Choroid plexus epithelial cell (primary cell): ENCODE data around the gene USF3.

Experiments
- DNase-seq: peaks from one replicate; pipeline ENCODE4 v3.0.0-alpha.2; 2010; ENCODE audit warnings: low read depth
- H3K4me3 ChIP-seq: 2 replicates; pipeline ENCODE4 v1.5.1; 2011; ENCODE audit warnings: low read depth, mild to moderate bottlenecking, control low read depth, low read length, moderate library complexity
- TF ChIP-seq, protein P1 (sequence below): conservative IDR thresholded peaks from 2 replicates; pipeline ENCODE4 v1.5.1; 2011; ENCODE audit warnings: low read depth, mild to moderate bottlenecking, control low read depth, inconsistent platforms, low read length, moderate library complexity

The USF3 gene

DNA sequence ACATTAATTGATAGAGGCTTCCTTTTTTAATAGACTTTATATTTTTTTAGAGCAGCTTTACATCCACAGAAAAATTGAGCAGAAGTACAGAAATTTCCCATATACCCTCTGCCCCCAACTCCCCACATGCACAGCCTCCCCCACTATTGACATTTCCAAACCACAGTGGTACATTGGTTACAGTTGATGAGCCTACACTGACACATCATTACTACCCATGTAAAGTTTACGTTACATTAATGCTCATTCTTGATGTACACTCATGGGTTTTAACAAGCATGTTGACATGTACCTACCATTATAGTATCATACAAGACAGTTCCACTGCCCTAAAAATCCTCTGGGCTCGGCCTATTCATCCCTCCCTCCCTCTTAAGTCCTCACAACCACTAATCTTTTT lies 78.7 kb downstream of the USF3 start:
- H3K4me3 ChIP-seq = no peak overlapping the region
- TF ChIP-seq, protein P1, sequence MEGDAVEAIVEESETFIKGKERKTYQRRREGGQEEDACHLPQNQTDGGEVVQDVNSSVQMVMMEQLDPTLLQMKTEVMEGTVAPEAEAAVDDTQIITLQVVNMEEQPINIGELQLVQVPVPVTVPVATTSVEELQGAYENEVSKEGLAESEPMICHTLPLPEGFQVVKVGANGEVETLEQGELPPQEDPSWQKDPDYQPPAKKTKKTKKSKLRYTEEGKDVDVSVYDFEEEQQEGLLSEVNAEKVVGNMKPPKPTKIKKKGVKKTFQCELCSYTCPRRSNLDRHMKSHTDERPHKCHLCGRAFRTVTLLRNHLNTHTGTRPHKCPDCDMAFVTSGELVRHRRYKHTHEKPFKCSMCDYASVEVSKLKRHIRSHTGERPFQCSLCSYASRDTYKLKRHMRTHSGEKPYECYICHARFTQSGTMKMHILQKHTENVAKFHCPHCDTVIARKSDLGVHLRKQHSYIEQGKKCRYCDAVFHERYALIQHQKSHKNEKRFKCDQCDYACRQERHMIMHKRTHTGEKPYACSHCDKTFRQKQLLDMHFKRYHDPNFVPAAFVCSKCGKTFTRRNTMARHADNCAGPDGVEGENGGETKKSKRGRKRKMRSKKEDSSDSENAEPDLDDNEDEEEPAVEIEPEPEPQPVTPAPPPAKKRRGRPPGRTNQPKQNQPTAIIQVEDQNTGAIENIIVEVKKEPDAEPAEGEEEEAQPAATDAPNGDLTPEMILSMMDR = no peak
- DNase-seq = no peak

DNA sequence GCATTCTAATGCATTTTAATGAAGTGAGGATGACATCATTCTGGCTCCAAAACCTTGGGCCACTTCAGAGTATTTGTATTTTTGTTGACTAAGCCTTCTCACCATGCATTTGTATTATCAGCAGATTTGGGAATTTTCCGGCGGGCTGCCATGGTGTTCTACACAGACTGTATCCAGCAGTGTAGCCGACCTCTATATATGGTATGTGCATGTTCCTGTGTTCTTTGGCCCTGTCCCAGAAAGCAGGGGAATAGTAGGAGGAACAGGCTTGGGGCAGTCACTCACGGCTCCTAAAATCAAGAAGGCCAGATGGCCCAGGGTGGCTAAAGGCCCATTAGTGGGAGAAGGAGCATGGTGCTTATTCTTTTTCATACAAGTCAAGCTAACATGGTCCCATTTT lies 80.5 kb downstream of the USF3 start:
- TF ChIP-seq, protein P1 = no peak
- DNase-seq = peak; percentile 34
- H3K4me3 ChIP-seq = no peak overlapping the region

DNA sequence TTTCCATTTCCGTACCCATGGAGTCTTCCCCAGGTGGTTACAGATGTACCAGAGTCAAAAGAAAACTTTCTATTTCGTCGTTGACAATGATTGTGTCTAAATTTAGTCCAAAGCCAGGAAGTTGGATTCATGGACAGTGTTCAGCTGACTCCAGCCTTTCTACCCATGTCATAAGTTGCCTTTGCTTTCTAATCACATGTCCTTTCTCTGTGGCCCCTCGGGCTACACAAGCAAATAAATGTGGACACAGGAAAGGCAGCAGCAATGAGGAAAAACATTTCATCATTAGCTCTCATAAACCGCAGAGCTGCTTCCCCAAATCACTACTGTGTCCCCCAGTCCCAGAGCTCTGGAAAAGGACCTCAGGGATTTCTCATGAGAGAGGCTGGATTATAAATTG lies 82.0 kb downstream of the USF3 start:
- DNase-seq = peak; percentile 19
- H3K4me3 ChIP-seq = no peak overlapping the region
- TF ChIP-seq, protein P1 = no peak

DNA sequence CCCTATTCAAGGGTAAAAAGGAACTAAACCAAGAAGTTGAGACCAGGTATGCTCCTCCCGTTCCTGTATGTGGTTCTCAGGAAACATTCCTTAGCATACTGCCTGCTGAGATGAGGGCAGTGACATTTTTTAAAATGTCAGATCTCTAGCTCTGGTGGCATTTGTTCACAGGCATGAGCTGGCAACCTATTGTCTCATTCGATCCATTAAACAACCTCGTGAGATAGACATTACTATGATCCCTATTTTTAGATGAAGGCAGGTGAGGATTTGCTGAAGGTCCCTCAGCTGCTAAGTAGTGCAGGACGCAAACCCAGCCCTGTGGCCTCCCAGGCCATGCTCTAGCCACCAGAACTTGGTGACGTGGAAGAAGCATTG lies 89.2 kb downstream of the USF3 start:
- TF ChIP-seq, protein P1 = no peak
- H3K4me3 ChIP-seq = no peak overlapping the region
- no peak for DNase-seq

DNA sequence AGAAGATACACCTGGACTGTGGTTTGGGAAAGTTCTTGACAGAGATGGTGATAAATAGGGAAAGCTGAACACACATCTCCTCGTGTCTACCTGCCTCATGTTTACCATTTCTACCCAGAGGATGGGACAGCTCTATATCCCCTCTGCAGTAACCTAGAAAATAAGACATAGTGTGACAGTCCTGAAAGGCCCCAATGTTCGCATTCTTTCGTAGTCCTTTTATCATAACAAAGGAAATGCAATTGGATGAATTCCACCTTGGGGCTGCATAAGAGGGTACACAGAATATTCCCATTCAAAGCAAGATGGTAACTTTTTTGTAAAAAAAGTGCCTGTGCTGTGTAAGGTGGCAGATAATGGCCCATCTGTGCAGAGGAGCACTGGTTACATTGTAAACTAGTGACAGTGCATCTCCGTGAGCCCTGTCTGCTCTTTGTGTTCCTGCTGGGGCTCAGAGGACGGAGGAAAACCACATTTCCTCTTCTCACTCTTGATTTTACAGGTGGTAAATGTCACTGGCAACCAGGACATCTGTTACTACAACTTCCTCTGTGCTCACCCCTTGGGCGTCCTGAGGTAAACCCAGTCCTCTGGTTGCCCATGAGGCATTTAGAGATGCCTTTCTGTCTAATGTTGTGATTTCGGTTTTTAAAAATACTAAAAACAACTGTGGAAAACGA lies 89.8 kb downstream of the USF3 start:
- TF ChIP-seq, protein P1 = no peak
- no peak for DNase-seq
- no peak overlapping the region for H3K4me3 ChIP-seq

DNA sequence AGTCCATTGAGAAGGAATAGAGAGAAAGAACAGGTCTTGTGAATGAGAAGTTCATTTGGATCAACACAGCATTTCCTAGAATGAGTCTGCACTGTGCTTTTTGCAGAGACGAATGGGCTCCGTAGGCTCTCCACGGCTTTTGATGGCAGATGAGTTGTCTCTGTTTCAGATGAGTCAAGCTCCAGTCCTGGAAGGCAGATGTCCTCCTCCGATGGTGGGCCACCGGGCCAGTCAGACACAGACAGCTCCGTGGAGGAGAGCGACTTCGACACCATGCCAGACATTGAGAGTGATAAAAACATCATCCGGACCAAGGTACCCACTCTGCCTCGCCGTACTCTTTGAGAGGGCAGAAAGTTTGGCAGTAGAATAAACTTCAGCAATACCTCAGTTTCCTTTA lies 93.6 kb downstream of the USF3 start:
- TF ChIP-seq, protein P1 = no peak
- DNase-seq = no peak
- H3K4me3 ChIP-seq = no peak overlapping the region

DNA sequence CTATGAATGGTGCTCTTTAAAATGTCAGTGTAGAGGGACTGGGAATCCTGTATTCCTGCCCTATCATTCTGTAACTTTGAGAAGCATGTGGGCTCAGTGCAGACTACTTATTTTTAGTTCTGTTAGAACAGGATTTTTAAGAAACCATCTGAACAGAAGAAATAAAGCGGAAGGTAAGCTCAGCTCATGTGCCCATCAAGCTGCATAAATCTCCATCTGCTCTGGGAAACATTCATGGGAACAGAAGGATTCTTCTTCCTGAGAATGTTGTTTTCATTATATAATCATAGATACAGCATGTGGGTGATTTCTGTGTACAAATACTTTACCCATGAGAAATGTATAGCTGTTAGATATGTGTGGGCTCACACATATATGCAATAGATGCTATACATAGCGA lies 94.2 kb downstream of the USF3 start:
- TF ChIP-seq, protein P1 = no peak
- DNase-seq = no peak
- H3K4me3 ChIP-seq = no peak overlapping the region
